Ovary (tissue), 3 donors: ENCODE data around the gene CYP8B1.

Experiments used
- CTCF ChIP-seq, 3 donors: fragments of 450-650 bp in 2 of 3; fragments of 200-600 bp in 1 of 3; IDR thresholded peaks; one replicate each; pipeline versions ENCODE4 v1.5.1 to v1.8.0; 2016 to 2022; ENCODE audit warnings: antibody characterized with exemption in 3 of 3, mild to moderate bottlenecking in 1 of 3
- EP300 ChIP-seq: sonication (generic); formaldehyde crosslinking; IDR thresholded peaks from one replicate; pipeline ENCODE4 v1.6.1; 2017; ENCODE audit warnings: antibody characterized with exemption
- POLR2A ChIP-seq: fragments of 450-650 bp; IDR thresholded peaks from one replicate; pipeline ENCODE4 v1.6.1; 2017; ENCODE audit warnings: antibody characterized with exemption, mild to moderate bottlenecking, moderate library complexity
- donor health status: DM: no; HTN: no; CAD: no.

- TF ChIP-seq POLR2A: no peak
- TF ChIP-seq CTCF (IDR thresholded peaks at IDR 0.05): no peak
- no peak for TF ChIP-seq EP300
Measured at GRCh38 chr3:42844815-42845214, 30.9 kb downstream of the CYP8B1 start.
